ENCODE results near the gene FOXL3. TPM values are rescaled to one million over a fixed set of nuclear protein-coding genes. Genes with fewer than 3 reads are reported as not detected.

FOXL3 gene
- total and polyA plus RNA-seq, 12 donors, result not detected

- 80 to 83% methylated on average over 10 of the region's 10 CpGs for WGBS, 2 donors
- Histone ChIP-seq H3K4me1 (no peaks in the 10 kb centered on the region), H3K36me3 (no peaks in the 10 kb centered on the region), H3K9me3 (peaks cover 0 to 12% (median 0%) of the 10 kb centered on the region in 11 donors), H3K27me3 (peaks cover 0 to 26% (median 8%) of the 10 kb centered on the region in 7 donors), H3K4me3 (no peak overlapping the region), H3K27ac (no peak overlapping the region)
- intact Hi-C loops (cut with DNase I), result no loop called here
- ATAC-seq, result no peak
- no peak for DNase-seq
- TF ChIP-seq, protein P1, sequence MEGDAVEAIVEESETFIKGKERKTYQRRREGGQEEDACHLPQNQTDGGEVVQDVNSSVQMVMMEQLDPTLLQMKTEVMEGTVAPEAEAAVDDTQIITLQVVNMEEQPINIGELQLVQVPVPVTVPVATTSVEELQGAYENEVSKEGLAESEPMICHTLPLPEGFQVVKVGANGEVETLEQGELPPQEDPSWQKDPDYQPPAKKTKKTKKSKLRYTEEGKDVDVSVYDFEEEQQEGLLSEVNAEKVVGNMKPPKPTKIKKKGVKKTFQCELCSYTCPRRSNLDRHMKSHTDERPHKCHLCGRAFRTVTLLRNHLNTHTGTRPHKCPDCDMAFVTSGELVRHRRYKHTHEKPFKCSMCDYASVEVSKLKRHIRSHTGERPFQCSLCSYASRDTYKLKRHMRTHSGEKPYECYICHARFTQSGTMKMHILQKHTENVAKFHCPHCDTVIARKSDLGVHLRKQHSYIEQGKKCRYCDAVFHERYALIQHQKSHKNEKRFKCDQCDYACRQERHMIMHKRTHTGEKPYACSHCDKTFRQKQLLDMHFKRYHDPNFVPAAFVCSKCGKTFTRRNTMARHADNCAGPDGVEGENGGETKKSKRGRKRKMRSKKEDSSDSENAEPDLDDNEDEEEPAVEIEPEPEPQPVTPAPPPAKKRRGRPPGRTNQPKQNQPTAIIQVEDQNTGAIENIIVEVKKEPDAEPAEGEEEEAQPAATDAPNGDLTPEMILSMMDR (IDR thresholded peaks at IDR 0.05), result no peak
Measured at GRCh38 chr7:279821-280220, 10.1 kb upstream of the FOXL3 start.

- H3K4me3 ChIP-seq, result no peak overlapping the region
- peaks cover 0 to 32% (median 10%) of the 10 kb centered on the region in 7 donors for H3K27me3 ChIP-seq
- intact Hi-C loops (cut with DNase I), result no loop called here
- H3K9me3 ChIP-seq, result peaks cover 0 to 10% (median 0%) of the 10 kb centered on the region in 11 donors
- ATAC-seq (no peak), DNase-seq (no peak)
- TF ChIP-seq, protein P1 (IDR thresholded peaks at IDR 0.05), result no peak
- no peaks in the 10 kb centered on the region for H3K36me3 ChIP-seq
- H3K27ac ChIP-seq, result no peak overlapping the region
- H3K4me1 ChIP-seq, result no peaks in the 10 kb centered on the region
- 76 to 79% methylated on average over 11 of the region's 11 CpGs for WGBS, 2 donors
Measured at GRCh38 chr7:280461-280860, 9.5 kb upstream of the FOXL3 start.

- Histone ChIP-seq H3K36me3 (no peaks in the 10 kb centered on the region), H3K9me3 (peaks cover 0 to 7% (median 0%) of the 10 kb centered on the region in 11 donors), H3K4me1 (no peaks in the 10 kb centered on the region), H3K4me3 (no peak overlapping the region), H3K27ac (no peak overlapping the region), H3K27me3 (peaks cover 0 to 41% (median 9%) of the 10 kb centered on the region in 7 donors)
- 91 to 92% methylated on average over 8 of the region's 8 CpGs for WGBS, 2 donors
- DNase-seq, result no peak
- TF ChIP-seq, protein P1 (IDR thresholded peaks at IDR 0.05), result no peak
- intact Hi-C loops (cut with DNase I), result no loop called here
- ATAC-seq, result no peak
Measured at GRCh38 chr7:281637-282036, 8.3 kb upstream of the FOXL3 start.

GRCh38 chr7:282621-283020, 7.3 kb upstream of the FOXL3 start:
- no peaks in the 10 kb centered on the region for H3K36me3 ChIP-seq
- intact Hi-C loops (cut with DNase I), result no loop called here
- H3K4me3 ChIP-seq, result no peak overlapping the region
- 91 to 93% methylated on average over 18 to 25 of the region's 25 CpGs for WGBS, 2 donors
- no peak overlapping the region for H3K27ac ChIP-seq
- peak in 1 of 8 donors; percentile 29 for ATAC-seq
- no peaks in the 10 kb centered on the region for H3K9me3 ChIP-seq
- TF ChIP-seq, protein P1 (IDR thresholded peaks at IDR 0.05), result no peak
- peaks cover 0 to 47% (median 9%) of the 10 kb centered on the region in 7 donors for H3K27me3 ChIP-seq
- H3K4me1 ChIP-seq, result no peaks in the 10 kb centered on the region
- DNase-seq, result no peak
